Fibroblast of skin of scalp (primary cell): ENCODE measurements around the gene TUBB3. TPM values are rescaled to one million over a fixed set of nuclear protein-coding genes. Genes with fewer than 3 reads are reported as not detected.
"Not testable (repeated sequence)": the region's sequence is repeated elsewhere in the genome, so short reads cannot be mapped to it uniquely, and the experiment has no call there.

ENCODE experiments used
- DNase-seq: peaks from one replicate; pipeline ENCODE4 v3.0.0-alpha.2; 2013
- polyA plus RNA-seq, 2 experiments: library from polyadenylated mRNA; unstranded; fragments of 120-200 nt; gene quantifications; one replicate each; pipeline ENCODE4 v1.2.1, GENCODE V29; 2013; ENCODE audit not compliant: insufficient read length in 2 of 2

Gene TUBB3
- polyA plus RNA-seq (2013, experiment 1 of 2; ENCODE audit: insufficient read length) = 134 TPM
- 127 TPM for polyA plus RNA-seq (2013, experiment 2 of 2; ENCODE audit: insufficient read length)

- DNase-seq = peak; percentile 88
These were observed at the start of gene TUBB3 for GRCh38 chr16:89922884-89923639. TSS of gene TUBB3 (plus strand) at chr16:89923342. CDS start at chr16:89923402, 60 bp downstream.

- peak; percentile 96 for DNase-seq
These were observed 49.0 kb upstream of the TUBB3 start for GRCh38 chr16:89873972-89874689.

- not testable (repeated sequence) for DNase-seq
These were observed 44.0 kb upstream of the TUBB3 start for GRCh38 chr16:89879123-89879522.

GRCh38 chr16:89880477-89881367 is 42.4 kb upstream of the TUBB3 start:
- no peak for DNase-seq

- DNase-seq = no peak
These were observed 41.8 kb upstream of the TUBB3 start for GRCh38 chr16:89881368-89881730.

- no peak for DNase-seq
These were observed 39.6 kb upstream of the TUBB3 start for GRCh38 chr16:89883346-89884040.

GRCh38 chr16:89884041-89884421 is 39.1 kb upstream of the TUBB3 start:
- no peak for DNase-seq

GRCh38 chr16:89887243-89887642 is 35.9 kb upstream of the TUBB3 start:
- DNase-seq = no peak

GRCh38 chr16:89890200-89890599 is 32.9 kb upstream of the TUBB3 start:
- no peak for DNase-seq

- DNase-seq = no peak
These were observed 32.1 kb upstream of the TUBB3 start for GRCh38 chr16:89890886-89891657.

- DNase-seq = no peak
These were observed 31.0 kb upstream of the TUBB3 start for GRCh38 chr16:89892055-89892630.

- DNase-seq = no peak
These were observed 30.5 kb upstream of the TUBB3 start for GRCh38 chr16:89892635-89893034.

GRCh38 chr16:89893642-89894548 is 29.2 kb upstream of the TUBB3 start:
- DNase-seq = no peak

- no peak for DNase-seq
These were observed 27.5 kb upstream of the TUBB3 start for GRCh38 chr16:89895482-89896250.

- no peak for DNase-seq
These were observed 25.9 kb upstream of the TUBB3 start for GRCh38 chr16:89897204-89897603.

- no peak for DNase-seq
These were observed 24.8 kb upstream of the TUBB3 start for GRCh38 chr16:89898201-89898967.

- no peak for DNase-seq
These were observed 23.2 kb upstream of the TUBB3 start for GRCh38 chr16:89899879-89900481.

- no peak for DNase-seq
These were observed 22.3 kb upstream of the TUBB3 start for GRCh38 chr16:89900885-89901284.
